ENCODE measurements around the gene PTPRT.

The PTPRT gene

GRCh38 chr20:42516692-42517091 lies 673.0 kb downstream of the PTPRT start:
- FAIRE-seq: no peak
- no peak for DNase-seq (ENCODE audit: insufficient read length, low spot score)

GRCh38 chr20:42510686-42511085 lies 679.0 kb downstream of the PTPRT start:
- FAIRE-seq: no peak
- DNase-seq (ENCODE audit: insufficient read length, low spot score): no peak

DNA sequence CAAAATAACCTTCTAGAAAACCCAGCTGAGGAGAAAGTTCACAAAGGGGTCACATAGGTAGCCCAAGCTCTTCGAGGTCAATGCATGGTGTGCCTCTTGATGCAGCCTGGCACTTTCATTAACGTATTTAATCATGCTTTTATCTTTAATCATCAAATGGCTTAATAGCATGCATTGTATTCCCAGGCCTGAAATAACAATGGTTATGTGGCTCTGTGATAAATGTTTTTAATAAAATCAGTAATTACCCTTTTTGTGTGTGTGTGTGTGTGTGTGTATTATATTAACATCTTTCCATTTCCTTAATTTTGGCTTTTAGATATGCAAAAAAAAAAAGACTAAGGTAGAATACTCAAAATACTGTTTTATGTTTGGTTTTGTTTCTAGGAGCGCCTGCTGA lies 681.8 kb downstream of the PTPRT start:
- FAIRE-seq (no peak), DNase-seq (ENCODE audit: insufficient read length, low spot score) (no peak)

GRCh38 chr20:42506397-42506796 lies 683.3 kb downstream of the PTPRT start:
- DNase-seq (ENCODE audit: insufficient read length, low spot score): no peak
- no peak for FAIRE-seq

GRCh38 chr20:42502591-42502990 lies 687.1 kb downstream of the PTPRT start:
- no peak for FAIRE-seq

DNA sequence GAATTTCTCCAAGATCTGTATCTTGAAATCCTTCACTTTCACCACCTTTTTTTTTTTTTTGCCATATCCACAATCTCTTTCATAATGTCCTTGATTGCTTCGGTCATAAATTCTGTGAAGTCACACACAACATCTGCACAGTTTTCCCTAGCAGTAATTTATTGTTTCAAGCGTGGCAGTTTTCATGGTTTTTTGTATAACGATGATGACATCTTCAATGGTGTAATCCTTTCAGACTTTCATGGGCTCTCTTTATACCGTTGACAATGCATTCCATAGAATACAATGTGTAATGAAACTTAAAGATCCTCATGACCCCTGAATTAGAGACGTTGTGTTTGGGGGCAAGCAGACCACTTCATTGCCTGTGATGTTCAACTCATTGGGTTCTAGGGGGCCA lies 693.1 kb downstream of the PTPRT start:
- no peak for DNase-seq (ENCODE audit: insufficient read length, low spot score)
- FAIRE-seq: peak; percentile 20

More at GRCh38 chr20:42502591-42502990, 687.1 kb downstream of the PTPRT start:
- no peak for DNase-seq (ENCODE audit: insufficient read length, low spot score)

DNA sequence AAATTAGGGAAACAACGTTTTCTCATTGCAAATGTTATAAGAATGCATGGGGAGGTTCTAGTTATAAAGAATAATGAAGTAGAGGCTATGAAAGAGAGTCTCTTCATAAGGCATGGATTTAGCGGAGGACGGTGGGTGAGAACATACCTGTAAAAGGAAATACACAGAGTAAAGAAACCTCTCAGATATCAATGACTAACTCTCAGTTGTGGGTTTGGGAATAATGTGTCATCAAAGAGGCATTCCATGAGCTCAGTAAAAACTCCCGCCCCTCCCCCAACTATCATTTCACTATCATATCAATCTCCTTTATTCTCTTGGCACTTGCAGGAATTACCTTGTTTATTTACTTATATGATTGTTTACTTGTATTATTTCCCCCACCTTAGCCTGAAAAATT lies 695.4 kb downstream of the PTPRT start:
- DNase-seq (ENCODE audit: insufficient read length, low spot score): no peak
- FAIRE-seq: no peak

- FAIRE-seq (no peak), DNase-seq (ENCODE audit: insufficient read length, low spot score) (no peak)
Measured at GRCh38 chr20:42493001-42493400, 696.7 kb downstream of the PTPRT start.

GRCh38 chr20:42492290-42492689 lies 697.4 kb downstream of the PTPRT start:
- FAIRE-seq: no peak
- no peak for DNase-seq (ENCODE audit: insufficient read length, low spot score)

- FAIRE-seq: no peak
- no peak for DNase-seq (ENCODE audit: insufficient read length, low spot score)
Measured at GRCh38 chr20:42485556-42485955, 704.1 kb downstream of the PTPRT start.

- no peak for DNase-seq (ENCODE audit: insufficient read length, low spot score)
- no peak for FAIRE-seq
Measured at GRCh38 chr20:42484790-42485375, 704.8 kb downstream of the PTPRT start.

- no peak for DNase-seq (ENCODE audit: insufficient read length, low spot score)
- peak; percentile 62 for FAIRE-seq
Measured at GRCh38 chr20:42484335-42484734, 705.4 kb downstream of the PTPRT start.

GRCh38 chr20:42483730-42484303 lies 705.9 kb downstream of the PTPRT start:
- peak; percentile 40 for FAIRE-seq

DNA sequence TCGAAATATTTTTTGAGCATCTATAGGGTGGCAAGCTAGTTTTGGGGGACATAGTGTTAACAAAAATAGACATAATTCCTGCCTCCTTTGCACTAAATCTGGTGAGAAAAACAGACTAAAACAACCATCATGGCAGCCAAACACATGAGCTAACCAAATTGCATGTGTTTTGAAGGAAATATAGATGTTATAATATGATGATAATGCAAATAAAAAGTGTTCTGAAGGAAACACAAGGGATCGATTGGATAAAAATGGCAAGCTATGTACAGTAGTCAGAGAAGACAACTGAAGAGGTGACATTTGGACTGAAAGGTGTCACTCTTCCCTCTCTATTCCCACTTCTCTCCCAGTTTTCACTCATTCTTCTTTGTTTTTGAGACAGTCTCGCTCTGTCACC lies 706.9 kb downstream of the PTPRT start:
- FAIRE-seq (peak; percentile 9), DNase-seq (ENCODE audit: insufficient read length, low spot score) (no peak)

More at GRCh38 chr20:42483730-42484303, 705.9 kb downstream of the PTPRT start:
- DNase-seq (ENCODE audit: insufficient read length, low spot score): no peak

- no peak for FAIRE-seq
- no peak for DNase-seq (ENCODE audit: insufficient read length, low spot score)
Measured at GRCh38 chr20:42475773-42476172, 713.9 kb downstream of the PTPRT start.

GRCh38 chr20:42474646-42475045 lies 715.1 kb downstream of the PTPRT start:
- no peak for DNase-seq (ENCODE audit: insufficient read length, low spot score)
- FAIRE-seq: no peak

DNA sequence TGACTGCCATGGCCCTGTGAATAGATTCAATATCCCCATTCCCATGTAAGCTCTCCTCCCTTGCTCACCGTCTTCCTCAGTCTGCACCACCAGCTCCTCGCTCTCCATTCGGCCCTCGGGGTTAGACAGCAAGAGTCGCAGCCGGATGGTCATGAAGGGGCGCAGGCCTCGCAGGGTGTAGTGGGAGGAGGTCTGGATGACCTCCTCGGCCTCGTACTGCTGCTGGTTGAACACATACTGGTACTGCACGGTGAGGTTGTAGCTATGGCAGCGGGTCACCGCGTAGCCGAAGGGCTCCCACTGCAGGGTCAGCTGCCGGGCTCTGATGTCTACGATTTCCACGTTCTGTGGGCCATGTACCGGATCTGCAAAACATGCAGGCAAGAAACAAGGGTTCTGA lies 717.5 kb downstream of the PTPRT start:
- no peak for FAIRE-seq
- DNase-seq (ENCODE audit: insufficient read length, low spot score): no peak

DNA sequence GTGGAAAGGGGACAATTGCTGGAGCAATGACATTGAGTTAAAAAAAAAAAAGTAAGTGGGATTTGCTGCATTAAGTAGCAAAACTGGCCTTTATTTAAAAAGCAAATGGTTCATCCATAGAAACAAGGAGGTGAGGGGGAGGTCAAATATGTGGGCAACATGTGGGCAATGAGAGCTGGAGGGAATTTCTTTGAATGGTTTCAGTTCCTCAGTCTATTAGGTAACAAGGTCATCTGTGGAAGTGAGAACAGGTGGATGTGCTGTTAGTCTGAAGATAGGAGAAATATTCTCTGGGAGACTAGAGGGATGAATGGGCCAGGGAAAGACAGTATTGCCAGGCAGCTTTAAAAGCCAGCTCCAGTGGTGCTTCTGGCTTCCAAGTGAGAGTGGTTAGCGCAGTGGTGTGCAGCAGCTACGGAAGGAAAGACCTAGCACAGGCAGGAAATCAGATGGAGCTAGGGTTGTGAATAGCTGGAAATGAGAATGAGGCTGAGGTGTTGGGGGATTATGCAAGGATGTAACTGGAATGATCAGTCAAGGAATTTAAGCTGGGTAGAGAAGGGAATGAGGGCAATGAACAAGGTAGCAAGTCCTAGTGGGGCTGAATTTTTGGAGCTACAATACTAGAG lies 727.6 kb downstream of the PTPRT start:
- DNase-seq (ENCODE audit: insufficient read length, low spot score) (no peak), FAIRE-seq (peak; percentile 71)

DNA sequence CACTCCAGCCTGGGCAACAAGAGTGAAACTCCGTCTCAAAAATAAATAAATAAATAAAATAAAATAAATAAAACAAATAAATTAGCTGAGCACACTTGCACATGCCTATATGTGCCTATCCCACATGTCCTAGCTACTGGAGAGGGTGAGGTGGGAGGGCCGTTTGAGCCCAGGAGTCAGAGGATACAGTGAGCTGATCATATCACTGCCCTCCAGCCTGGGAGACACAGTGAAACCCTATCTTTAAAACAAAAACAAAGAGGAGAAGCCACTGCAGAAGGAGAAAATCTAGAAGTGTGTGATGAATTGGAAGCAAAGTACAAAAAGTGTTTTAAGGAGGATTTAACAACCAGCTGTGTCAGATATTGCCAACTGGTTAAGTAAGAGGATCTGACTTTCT lies 728.4 kb downstream of the PTPRT start:
- FAIRE-seq (no peak), DNase-seq (ENCODE audit: insufficient read length, low spot score) (no peak)

GRCh38 chr20:42447270-42447669 lies 742.4 kb downstream of the PTPRT start:
- DNase-seq (ENCODE audit: insufficient read length, low spot score): no peak
- no peak for FAIRE-seq

DNA sequence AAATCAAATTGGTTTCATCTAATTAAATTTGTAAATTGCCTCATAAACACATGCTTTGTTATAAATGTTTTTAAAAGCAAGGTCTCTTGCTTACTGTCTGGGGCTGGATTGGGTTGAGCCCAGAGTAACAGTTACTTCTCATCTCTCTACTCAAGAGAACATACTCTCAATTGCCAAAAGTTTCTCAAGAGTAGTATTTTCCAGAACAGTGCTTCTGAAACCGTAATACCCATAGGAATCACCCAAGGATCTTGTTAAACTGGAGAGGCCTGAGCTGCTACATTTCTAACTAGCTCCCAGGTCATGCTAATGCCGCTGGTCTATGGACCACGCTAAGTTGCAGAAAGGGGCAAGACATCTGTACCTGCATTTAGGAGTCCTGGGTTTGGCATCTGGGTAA lies 744.9 kb downstream of the PTPRT start:
- DNase-seq (ENCODE audit: insufficient read length, low spot score) (no peak), FAIRE-seq (no peak)

- FAIRE-seq (no peak), DNase-seq (ENCODE audit: insufficient read length, low spot score) (no peak)
Measured at GRCh38 chr20:42443200-42443599, 746.5 kb downstream of the PTPRT start.
